ENCODE data around the gene WDR72.
"Not testable (repeated sequence)": the region's sequence is repeated elsewhere in the genome, so short reads cannot be mapped to it uniquely, and the experiment has no call there.

Gene WDR72

GRCh38 chr15:53591041-53591440, 168.4 kb downstream of the WDR72 start:
- no peak for DNase-seq (ENCODE audit: low read depth in 2 of 3, low spot score in 1 of 3)

DNA sequence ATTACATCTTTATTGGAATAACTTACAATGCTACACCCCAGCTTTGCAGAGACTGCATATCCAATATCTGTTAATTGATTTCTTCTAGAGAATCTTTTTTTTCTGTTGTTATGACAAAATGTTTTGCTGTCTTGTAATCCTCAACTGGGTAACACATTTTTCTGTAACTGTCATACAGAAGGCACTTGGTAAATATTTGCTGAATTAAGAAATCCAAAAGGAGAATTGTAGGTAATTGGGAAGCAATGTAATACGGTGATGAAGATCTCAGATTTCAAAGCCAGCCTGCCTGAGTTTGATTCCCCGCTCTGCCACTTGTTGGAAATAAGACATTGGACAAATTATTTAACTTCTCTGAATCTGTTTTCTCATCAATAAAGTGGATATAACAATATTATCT, 169.1 kb downstream of the WDR72 start:
- no peak for DNase-seq (ENCODE audit: low read depth in 2 of 3, low spot score in 1 of 3)

DNA sequence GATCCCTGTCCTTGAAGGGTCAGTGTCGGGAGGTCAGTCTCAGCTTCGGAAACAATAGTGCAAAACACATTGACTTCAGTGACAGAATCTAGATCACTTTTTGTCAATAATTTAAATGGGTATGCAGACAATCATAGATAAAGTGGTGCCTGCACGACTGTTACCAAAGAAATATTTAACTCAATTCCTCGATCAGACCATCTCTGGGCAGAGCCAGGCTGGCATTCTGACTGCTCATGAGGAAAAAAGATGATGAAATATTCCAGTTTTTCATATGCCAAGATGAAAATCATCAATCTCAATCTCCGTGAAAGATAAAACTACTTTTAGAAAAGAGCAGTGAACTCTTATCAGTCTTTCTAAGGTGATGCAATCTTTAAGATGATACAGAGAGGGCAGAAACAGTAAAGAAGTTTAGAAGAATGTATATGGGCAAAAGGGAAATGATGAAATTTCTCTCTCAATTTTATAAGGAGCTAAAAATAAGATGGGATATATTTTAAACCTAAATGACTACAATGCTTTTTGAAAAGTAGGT, 169.9 kb downstream of the WDR72 start:
- DNase-seq (ENCODE audit: low read depth in 2 of 3, low spot score in 1 of 3), result no peak

DNA sequence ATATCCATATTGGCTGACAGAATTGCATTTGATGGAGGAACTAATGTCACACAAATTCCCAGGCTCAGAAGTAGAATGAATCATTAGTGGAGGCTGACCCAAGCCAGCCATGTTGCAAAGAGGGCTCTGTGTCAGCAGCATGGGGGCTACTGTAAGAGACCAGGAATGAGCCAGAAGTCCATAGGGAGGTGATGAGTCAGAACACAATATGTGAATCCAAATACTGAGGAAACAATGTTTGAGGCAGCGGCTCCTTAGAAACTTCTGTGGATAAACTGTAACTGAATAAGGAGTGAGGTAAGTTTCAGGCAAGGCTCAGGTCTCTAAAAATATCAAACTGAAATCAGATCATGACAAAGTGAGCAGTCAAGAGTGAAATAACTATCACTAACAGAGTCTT, 170.7 kb downstream of the WDR72 start:
- DNase-seq (ENCODE audit: low read depth in 2 of 3, low spot score in 1 of 3), result no peak

GRCh38 chr15:53586799-53587198, 172.7 kb downstream of the WDR72 start:
- peak; percentile 0 to 2 (median 2) for DNase-seq (ENCODE audit: low read depth in 2 of 3, low spot score in 1 of 3)

DNA sequence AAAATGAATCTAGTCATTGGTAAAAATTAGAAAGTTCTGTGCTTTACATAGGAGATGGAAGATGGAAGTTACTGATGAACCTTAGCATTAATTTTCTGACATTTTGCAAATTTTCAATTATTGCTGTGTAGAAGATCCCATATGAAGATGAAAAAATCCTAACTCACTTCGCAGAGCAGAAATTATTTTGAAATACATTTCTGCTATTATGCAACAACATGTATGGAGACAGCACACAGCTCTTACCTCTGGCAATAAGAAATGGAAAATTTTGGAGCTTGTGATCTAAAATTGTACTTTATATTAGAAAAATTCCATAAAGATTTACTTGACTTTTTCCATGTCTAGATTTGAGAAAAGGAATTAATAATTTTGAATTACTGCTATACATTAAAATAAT, 177.9 kb downstream of the WDR72 start:
- DNase-seq (ENCODE audit: low read depth in 2 of 3, low spot score in 1 of 3), result no peak

DNA sequence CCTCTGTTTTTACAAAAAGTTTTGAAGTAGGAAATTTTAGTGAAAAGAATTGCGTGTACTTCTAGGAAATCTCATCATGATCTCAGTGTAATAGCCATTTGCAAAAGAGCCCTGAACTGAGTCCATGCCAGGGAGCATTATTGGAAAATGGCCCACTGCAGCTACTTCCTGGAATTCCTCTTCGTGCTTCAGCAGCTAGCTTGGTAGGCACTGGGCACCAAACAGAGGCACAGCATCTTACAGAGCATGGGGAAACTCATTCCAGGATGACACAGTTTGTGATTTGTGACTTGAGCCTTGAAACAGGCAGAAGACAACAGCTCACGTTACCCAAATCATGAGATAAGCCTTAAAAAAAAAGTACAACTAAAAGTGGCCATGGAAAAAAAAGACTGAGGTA, 179.1 kb downstream of the WDR72 start:
- no peak for DNase-seq (ENCODE audit: low read depth in 2 of 3, low spot score in 1 of 3)

GRCh38 chr15:53576841-53577240, 182.6 kb downstream of the WDR72 start:
- no peak for DNase-seq (ENCODE audit: low read depth in 2 of 3, low spot score in 1 of 3)

DNA sequence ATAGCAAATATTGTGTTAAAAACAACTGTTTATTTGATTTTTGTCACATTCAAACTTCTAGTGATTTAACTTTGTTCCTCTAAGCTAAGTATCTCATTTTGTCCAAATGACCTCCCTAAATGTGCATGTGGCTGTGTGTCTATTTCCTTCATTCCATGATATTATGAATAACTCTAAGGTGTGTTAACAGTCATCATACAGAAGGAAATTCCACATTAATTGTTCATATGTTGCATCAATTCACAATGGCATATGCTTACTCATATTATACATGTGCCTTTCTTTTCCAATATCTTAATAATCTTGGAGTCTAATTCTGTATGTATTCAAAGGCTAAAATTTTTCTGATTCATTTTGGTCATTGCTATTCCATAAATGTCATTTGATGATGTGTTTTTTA, 186.4 kb downstream of the WDR72 start:
- no peak for DNase-seq (ENCODE audit: low read depth in 2 of 3, low spot score in 1 of 3)

GRCh38 chr15:53569751-53570480, 189.5 kb downstream of the WDR72 start:
- no peak for DNase-seq (ENCODE audit: low read depth in 2 of 3, low spot score in 1 of 3)

- no peak for DNase-seq (ENCODE audit: low read depth in 2 of 3, low spot score in 1 of 3)
These were observed 192.6 kb downstream of the WDR72 start for GRCh38 chr15:53566912-53567311.

DNA sequence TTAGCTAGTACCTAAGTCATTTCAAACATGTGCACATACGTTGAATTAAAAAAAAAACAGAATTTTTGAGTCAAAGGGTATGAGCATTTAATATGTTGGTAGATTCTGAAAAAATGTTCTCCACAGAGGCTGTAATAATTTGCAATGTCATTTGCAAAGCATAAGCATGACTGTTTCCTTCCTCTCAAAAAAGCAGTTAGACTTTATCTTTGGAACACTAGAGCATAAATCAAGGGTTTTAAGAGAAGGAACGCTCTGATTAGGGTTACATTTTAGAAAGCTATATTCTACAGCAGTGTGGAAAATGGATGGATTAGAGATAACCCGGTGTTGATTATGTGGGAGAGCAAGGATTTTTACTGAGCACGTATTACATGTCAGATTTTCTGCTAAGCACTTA, 193.7 kb downstream of the WDR72 start:
- DNase-seq (ENCODE audit: low read depth in 2 of 3, low spot score in 1 of 3), result no peak

DNA sequence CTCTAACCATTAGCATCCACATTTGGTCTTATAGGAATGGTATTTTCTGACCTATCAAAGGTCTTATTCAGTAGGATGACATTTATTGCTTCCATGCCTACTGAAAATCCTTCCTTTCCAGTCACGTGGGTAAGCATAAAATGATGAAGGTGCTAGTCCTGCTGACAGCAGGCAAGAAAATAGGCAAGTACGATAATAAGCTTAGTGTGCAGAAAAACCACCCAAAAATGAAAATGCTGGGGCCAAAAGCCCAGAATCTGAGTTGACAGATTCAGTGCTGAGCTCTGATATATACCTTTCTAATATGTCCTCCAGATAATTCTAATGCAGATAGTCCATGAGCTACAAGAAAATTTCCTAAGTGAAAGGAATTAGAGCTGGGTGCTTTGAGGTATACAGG, 194.8 kb downstream of the WDR72 start:
- DNase-seq (ENCODE audit: low read depth in 2 of 3, low spot score in 1 of 3), result no peak

- no peak for DNase-seq (ENCODE audit: low read depth in 2 of 3, low spot score in 1 of 3)
These were observed 195.8 kb downstream of the WDR72 start for GRCh38 chr15:53563627-53564026.

DNA sequence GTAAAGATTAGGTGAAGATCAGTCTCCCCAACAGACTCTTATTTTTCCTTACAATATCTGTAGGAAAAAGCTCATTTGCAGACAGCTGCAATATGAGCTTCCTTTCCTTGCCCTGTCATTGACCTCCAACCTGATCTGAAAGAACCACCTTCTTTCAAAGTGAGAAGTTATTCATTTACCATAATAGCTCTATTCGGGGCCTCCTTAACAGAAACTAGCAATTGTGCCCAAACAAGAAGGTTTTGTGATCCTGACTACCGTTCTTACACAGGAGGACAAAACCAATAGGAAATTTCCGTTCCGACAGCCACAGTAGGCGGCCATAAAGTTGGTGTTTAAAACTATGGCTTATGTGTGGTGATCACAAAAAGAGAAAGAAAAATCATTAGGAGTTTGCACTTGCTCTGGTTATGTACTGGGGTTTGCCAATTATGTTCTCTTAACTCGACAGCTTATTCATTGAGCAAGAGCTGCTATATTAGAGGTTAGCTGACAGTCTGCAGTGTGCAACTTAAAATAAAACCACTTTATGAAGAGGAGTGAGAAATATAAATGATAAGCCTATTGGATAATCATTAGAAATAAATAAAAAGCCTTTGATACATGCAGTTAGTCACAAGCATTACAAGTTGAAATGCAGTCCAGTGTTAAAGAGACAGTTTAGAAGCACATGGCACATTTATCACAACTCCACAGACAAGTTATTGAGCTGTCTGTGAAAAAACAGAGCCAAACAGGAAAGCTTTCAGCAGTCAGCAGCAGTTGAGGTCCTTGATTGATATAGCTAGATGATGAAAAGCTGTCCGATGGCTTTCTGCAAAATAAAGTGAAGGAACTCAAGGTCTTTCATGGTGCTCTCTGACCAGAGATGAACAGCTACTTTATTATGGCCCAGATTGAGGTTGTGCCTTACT, 199.8 kb downstream of the WDR72 start:
- DNase-seq (ENCODE audit: low read depth in 2 of 3, low spot score in 1 of 3), result no peak

DNA sequence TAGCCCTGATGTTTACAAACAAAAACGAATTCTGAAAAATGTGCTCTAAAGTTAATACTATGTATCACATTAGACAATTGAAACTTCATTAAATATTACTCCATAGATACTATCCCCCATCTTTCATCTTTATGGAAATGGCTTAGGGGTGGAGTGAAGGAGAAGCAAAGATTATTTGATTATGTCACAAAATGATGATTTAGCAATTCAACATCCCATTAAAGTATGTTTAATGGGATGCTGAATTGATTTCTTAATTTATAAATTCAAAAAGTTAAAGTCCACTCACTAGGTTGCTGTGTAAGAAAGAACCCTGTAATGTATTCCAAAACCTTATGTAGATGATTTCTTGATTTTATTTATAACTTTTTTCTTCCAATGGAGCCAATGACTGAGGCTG, 201.1 kb downstream of the WDR72 start:
- no peak for DNase-seq (ENCODE audit: low read depth in 2 of 3, low spot score in 1 of 3)

DNA sequence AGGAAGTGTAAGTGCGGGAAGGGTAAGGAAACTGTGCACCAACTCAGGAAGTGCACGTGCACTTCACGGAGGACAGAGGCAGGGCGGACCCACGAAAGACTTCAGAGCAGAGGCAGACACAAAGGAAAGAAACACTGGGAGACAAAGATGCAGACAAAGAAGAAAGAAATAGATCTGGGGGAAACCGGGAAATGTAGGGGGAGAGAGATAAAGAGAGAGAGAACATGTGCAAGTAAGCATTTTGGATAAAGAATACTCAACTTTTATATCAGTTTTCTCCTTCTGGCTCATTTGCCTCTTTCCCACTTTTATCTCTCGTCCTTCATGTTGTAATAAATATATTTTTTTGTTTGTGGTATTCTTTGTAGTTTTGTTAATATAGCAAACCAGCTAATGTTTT, 204.2 kb downstream of the WDR72 start:
- no peak for DNase-seq (ENCODE audit: low read depth in 2 of 3, low spot score in 1 of 3)

- no peak for DNase-seq (ENCODE audit: low read depth in 2 of 3, low spot score in 1 of 3)
These were observed 209.7 kb downstream of the WDR72 start for GRCh38 chr15:53549697-53550305.

DNA sequence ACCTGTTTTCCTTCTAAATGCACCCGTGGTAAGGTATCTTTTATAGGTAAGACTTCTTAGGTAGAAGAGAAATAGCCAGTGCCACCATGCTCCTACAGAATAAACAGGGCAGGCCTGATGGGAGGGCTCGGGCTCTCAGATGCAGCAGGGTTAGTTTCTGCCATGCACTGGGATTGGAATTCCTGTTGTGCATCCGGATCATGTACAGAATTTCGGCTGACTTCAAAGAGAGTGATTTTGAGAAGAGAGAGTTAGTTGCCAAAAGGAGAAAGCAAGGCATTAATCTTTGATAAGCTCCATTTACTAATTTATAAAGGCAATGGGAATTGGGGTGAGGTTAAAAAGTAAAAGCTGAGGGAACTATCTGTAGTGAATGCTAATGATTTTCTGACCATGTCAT, 211.2 kb downstream of the WDR72 start:
- no peak for DNase-seq (ENCODE audit: low read depth in 2 of 3, low spot score in 1 of 3)

GRCh38 chr15:53540626-53541300, 218.7 kb downstream of the WDR72 start:
- not testable (repeated sequence) for DNase-seq (ENCODE audit: low read depth in 2 of 3, low spot score in 1 of 3)

DNA sequence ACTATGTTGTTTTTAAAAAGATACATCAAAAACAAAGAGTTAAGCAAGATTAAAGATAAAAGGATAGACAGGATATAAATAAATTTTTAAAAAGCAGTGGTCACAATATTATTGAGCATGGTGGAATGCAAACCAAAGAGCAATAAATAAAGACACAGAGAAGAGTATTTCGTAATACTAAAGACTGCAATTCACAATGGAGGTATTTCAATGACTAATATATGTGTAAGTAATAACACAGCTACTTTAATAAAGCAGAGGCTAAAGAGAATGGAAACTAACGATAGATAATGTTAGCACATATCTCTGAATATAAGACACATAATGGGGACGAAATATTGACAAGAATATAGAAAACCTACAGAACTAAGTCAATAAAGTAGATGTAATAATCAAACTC, 219.6 kb downstream of the WDR72 start:
- no peak for DNase-seq (ENCODE audit: low read depth in 2 of 3, low spot score in 1 of 3)
